ENCODE results near the gene ARHGAP19.

ARHGAP19 gene

DNA sequence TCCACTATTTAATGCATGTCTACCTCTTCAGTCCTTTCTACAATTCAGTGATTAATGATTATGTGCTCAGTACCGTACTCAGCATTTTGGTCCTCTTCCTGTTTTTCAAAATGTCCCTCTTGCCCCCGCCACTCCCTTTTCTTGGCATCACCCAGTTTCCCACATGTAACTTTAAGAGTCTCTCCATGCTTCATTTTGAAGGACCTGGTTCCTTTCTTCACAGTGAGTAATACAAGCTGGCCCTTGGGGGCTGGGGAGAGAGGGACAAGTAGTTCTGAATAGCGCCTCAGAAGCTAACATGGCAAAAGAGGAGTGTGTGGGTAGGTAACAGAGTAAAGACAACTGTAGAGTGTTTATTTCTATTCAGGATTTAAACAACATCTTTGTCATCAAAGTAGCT is 72.1 kb downstream of the ARHGAP19 start:
- CTCF ChIA-PET, result no interaction called here
- Mint-ChIP-seq H3K4me3 (no peak overlapping the region), H3K36me3 (peaks cover 35% of the 10 kb centered on the region), H3K4me1 (peaks cover 30% of the 10 kb centered on the region), H3K27me3 (no peaks in the 10 kb centered on the region), H3K27ac (no peak overlapping the region), H3K9me3 (no peaks in the 10 kb centered on the region)
- DNase-seq, result no peak

DNA sequence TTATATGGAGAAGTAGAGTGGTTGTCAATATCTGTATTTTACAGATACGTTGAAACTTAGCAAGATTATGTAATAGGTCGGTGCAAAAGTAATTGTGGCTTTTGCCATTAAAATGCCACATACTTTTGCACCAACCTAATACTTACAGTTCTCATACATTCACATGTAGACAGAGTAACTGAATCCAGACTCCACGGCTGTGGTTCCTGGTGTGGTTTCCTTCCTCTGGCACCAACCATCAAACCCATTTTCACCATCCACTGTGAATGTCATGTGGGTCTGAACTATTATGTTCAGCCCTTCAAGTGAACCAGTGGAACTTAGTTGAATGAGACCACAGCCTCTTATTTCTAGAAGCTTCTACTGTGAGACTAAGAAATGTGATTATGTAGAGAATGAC is 75.1 kb downstream of the ARHGAP19 start:
- no peak overlapping the region for H3K4me3 Mint-ChIP-seq
- H3K9me3 Mint-ChIP-seq, result no peaks in the 10 kb centered on the region
- no peaks in the 10 kb centered on the region for H3K27me3 Mint-ChIP-seq
- H3K4me1 Mint-ChIP-seq, result peaks cover 30% of the 10 kb centered on the region
- no peak for DNase-seq
- H3K27ac Mint-ChIP-seq, result peak overlapping the region; percentile 52
- peaks cover 16% of the 10 kb centered on the region for H3K36me3 Mint-ChIP-seq
- CTCF ChIA-PET, result interaction anchor here (1.2 to 3.1 kb wide), 7 partner anchors 9 to 180 kb away, joined by 3 to 10 read pairs (median 6); no protein-coding TSS in a partner anchor

DNA sequence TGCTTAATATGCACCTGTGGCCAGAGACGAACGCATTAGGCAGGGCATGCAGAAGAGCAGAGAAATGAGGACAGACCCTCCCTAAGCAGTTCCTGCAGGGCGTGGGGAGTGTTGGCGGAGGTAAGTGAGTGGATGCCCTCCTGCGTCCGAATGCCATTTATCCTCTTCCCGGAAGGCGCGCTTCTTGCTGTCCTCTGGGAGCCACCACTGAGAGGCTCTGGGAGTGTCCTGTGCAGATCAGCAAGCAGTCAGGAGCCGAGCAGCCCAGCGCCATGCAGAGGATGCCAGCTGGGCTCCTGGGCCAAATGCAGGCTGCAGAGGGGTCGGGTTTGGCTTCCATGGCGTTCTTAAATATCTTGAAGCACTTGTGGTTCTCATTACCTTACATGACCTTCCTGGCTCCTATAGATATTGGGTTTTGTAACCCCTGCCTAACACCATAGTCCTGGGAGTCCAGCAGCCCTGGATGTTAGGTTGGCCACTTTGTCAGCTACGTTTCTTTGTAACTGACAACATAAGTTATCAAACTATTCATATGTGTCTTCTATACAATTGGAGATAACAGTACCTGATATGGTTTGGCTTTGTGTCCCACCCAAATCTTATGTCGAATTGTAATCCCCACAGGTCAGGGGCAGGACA is 76.7 kb downstream of the ARHGAP19 start:
- peaks cover 30% of the 10 kb centered on the region for H3K4me1 Mint-ChIP-seq
- no peaks in the 10 kb centered on the region for H3K9me3 Mint-ChIP-seq
- peaks cover 15% of the 10 kb centered on the region for H3K36me3 Mint-ChIP-seq
- no peak overlapping the region for H3K27ac Mint-ChIP-seq
- no peak overlapping the region for H3K4me3 Mint-ChIP-seq
- CTCF ChIA-PET, result interaction anchor here (10.9 kb wide), 1 partner anchor 138 kb away, joined by 239 read pairs; no protein-coding TSS in a partner anchor
- DNase-seq, result no peak
- no peaks in the 10 kb centered on the region for H3K27me3 Mint-ChIP-seq

DNA sequence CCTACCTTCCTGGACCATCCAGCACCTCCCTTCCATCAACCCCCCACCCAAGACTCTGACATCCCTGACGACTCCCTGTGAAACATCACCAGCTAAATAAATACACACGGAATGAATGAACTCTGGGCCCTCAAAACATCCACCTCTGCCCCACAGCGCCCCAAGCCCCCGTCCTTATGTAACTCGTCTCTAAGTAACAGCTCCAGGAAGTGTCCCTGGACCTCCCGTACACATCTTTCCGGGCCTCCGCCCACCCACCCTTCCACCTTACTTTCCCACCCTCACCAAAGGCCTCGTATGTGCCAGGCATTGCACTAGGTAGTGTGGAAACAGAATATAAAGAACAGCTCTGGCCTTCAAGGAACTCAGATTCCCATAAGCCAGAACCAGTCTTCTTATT is 79.0 kb downstream of the ARHGAP19 start:
- H3K4me1 Mint-ChIP-seq, result peaks cover 14% of the 10 kb centered on the region
- peaks cover 5% of the 10 kb centered on the region for H3K27me3 Mint-ChIP-seq
- DNase-seq, result no peak
- no peaks in the 10 kb centered on the region for H3K9me3 Mint-ChIP-seq
- H3K36me3 Mint-ChIP-seq, result peaks cover 3% of the 10 kb centered on the region
- no peak overlapping the region for H3K27ac Mint-ChIP-seq
- CTCF ChIA-PET, result interaction anchor here (0.9 to 10.9 kb wide), 4 partner anchors 10 to 143 kb away, joined by 3 to 239 read pairs (median 4); no protein-coding TSS in a partner anchor
- H3K4me3 Mint-ChIP-seq, result no peak overlapping the region

DNA sequence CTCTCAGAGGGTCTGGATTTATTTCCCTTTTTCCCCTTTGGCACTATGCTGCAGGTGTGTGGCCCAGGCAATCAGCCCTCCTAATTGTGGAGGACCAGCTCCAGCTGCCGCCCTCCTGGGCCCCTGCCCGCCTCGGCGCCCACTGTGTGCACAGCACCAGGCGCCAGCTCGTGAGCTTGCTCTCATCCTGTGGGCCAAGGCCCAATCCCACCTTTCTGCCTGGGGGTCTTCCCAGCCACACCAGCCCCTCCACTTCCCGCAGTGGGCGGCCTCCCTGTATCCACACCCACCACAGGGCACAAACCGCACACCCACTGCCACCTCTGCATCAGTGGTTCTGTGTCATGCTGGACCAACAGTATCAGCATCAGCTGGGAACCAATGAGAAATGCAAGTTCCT is 81.2 kb downstream of the ARHGAP19 start:
- no peaks in the 10 kb centered on the region for H3K4me1 Mint-ChIP-seq
- H3K4me3 Mint-ChIP-seq, result no peak overlapping the region
- CTCF ChIA-PET, result interaction anchor here (0.8 to 10.9 kb wide), 21 partner anchors 7 to 174 kb away, joined by 3 to 239 read pairs (median 6); no protein-coding TSS in a partner anchor
- no peaks in the 10 kb centered on the region for H3K9me3 Mint-ChIP-seq
- H3K27me3 Mint-ChIP-seq, result peaks cover 12% of the 10 kb centered on the region
- no peak overlapping the region for H3K27ac Mint-ChIP-seq
- no peaks in the 10 kb centered on the region for H3K36me3 Mint-ChIP-seq
- DNase-seq, result no peak

DNA sequence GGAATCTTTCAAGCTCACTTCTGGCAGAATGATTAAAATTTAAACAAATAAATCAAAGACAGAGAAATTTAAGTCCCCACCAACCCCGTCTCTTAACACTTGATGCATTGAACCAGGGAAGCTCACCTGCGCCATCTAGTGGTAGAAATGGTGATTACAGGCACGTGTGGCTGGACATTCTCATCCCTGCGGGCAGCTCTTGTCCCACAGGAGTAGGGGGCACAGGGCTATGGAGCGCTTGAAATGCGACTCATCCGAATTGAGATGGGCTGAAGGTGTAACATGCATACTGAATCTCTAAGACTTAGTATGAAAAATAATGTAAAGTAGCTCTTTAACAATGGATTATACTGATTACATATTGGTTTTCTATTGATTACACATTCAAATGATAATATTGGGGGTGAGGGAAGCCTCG is 81.9 kb downstream of the ARHGAP19 start:
- peak; percentile 77 for DNase-seq
- H3K4me1 Mint-ChIP-seq, result no peaks in the 10 kb centered on the region
- peaks cover 12% of the 10 kb centered on the region for H3K27me3 Mint-ChIP-seq
- no peak overlapping the region for H3K27ac Mint-ChIP-seq
- no peaks in the 10 kb centered on the region for H3K36me3 Mint-ChIP-seq
- no peaks in the 10 kb centered on the region for H3K9me3 Mint-ChIP-seq
- H3K4me3 Mint-ChIP-seq, result no peak overlapping the region
- CTCF ChIA-PET, result interaction anchor here (0.8 to 10.9 kb wide), 30 partner anchors 8 to 185 kb away, joined by 3 to 239 read pairs (median 4); no protein-coding TSS in a partner anchor

DNA sequence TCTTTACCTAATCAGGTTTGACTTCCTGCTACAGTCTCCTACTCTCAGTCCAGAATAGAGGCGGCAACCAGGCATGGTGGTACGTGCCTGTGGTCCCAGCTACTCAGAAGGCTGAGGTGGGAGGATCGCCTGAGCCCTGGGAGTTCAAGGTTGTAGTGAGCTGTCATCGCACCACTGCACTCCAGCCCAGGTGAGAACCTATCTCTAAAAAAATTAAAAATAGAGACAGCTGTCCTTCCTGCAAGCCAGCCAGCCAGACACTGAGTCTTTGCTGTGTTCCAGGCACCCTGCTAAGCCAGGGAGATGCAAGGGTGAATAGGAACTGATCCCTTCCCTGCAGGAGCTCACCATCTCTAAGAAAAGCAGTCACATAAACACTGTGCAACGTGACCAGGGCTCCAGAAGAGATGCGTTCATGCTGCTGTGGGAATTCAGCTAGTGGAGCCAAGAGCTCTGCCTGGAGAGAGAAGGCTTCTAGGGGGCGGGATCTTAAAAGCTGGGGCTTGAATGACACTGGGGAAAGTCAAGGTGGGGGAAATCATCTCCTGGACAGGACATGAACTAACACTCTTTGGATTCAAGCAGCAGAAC is 84.6 kb downstream of the ARHGAP19 start:
- Mint-ChIP-seq H3K27ac (no peak overlapping the region), H3K9me3 (no peaks in the 10 kb centered on the region), H3K27me3 (peaks cover 17% of the 10 kb centered on the region), H3K4me1 (no peaks in the 10 kb centered on the region), H3K36me3 (no peaks in the 10 kb centered on the region), H3K4me3 (no peak overlapping the region)
- DNase-seq, result no peak
- CTCF ChIA-PET, result interaction anchor here (1.0 to 10.9 kb wide), 5 partner anchors 10 to 170 kb away, joined by 3 to 239 read pairs (median 9); no protein-coding TSS in a partner anchor

DNA sequence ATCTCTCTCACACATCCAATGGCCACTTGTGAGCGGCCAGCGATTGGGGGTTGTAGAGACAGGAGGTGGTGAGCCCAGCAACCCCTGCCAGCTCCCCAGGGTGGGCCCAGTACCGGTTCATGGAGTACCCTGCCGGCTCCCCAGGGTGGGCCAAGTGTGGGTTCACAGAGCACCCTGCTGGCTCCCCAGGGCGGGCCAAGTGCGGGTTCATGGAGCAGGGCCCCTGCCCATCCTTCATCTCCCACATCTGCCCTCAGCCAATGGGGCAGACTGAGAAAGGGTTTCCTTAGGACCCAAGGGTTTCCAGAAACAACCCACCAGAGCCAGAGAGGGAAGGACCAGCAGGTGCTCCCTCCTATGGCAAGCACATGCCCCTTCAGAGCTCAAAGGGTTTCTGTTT is 85.3 kb downstream of the ARHGAP19 start:
- DNase-seq, result no peak
- no peak overlapping the region for H3K4me3 Mint-ChIP-seq
- H3K4me1 Mint-ChIP-seq, result no peaks in the 10 kb centered on the region

DNA sequence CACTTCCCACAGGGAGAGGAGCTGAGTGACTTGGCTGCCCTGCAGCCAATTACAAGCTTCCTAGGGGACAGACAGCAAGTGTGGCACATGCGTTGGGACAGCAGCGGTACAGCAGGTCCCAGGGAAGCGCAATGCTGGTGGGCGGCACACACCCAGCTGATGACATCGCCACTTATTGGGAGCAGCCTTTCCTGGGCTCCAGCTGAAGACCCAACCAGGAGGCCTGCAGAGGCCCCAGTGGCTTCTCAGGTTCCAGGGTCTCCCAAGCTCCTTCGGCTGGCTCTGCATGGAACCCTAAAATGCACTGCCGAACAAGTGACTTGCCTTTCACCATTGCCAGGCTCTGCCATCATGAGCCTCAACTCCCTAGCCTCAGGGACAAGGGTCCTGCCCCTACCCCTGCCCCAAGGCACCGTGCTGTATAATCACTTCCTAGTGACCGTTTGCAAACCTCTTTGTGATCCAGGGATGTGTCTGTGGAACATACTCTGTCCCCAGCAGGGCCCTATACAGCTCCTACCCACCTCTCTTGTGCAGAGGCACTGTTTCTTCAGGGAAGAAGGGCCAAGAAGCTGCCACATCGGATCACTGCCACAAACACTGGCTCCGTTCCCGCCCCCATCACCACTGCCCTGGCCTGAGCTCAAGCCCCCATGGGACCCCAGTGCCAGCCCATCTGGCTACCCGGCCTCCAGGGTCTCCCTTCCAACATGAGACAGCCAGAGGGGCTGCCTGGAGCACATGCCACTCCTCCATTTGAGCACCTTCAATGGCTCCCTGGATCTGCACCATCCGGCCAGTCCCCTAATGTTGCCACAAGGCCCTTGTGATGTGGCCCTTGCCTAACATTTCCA is 87.4 kb downstream of the ARHGAP19 start:
- H3K36me3 Mint-ChIP-seq, result no peaks in the 10 kb centered on the region
- DNase-seq, result no peak
- CTCF ChIA-PET, result interaction anchor here (0.9 to 10.9 kb wide), 8 partner anchors 7 to 180 kb away, joined by 3 to 239 read pairs (median 4); no protein-coding TSS in a partner anchor
- H3K4me3 Mint-ChIP-seq, result no peak overlapping the region
- H3K9me3 Mint-ChIP-seq, result no peaks in the 10 kb centered on the region
- H3K27ac Mint-ChIP-seq, result no peak overlapping the region
- H3K27me3 Mint-ChIP-seq, result peaks cover 26% of the 10 kb centered on the region
- H3K4me1 Mint-ChIP-seq, result peaks cover 6% of the 10 kb centered on the region

More for the DNA sequence above, 85.3 kb downstream of the ARHGAP19 start:
- CTCF ChIA-PET, result interaction anchor here (1.0 to 10.9 kb wide), 4 partner anchors 9 to 129 kb away, joined by 3 to 239 read pairs (median 52); no protein-coding TSS in a partner anchor
- peaks cover 21% of the 10 kb centered on the region for H3K27me3 Mint-ChIP-seq
- no peaks in the 10 kb centered on the region for H3K9me3 Mint-ChIP-seq
- H3K27ac Mint-ChIP-seq, result no peak overlapping the region
- H3K36me3 Mint-ChIP-seq, result no peaks in the 10 kb centered on the region

DNA sequence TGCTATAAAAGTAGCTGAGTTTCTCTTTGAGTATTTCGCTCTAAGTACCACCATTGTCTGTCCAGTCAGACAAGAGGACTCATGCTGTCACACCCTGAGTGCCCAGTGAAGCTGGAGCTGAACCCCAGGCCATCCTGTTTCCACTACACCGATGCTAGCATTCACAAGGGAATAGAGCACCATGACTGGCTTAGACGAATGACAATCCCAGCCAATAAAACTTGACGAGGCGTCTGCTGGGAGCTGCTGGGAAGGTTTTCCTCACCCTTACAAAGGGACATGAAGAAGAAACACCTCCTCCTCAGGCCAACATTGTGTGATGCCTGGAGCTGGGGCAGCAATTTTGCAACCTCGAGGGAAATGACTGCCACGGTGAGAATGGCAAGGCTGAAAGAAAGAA is 89.2 kb downstream of the ARHGAP19 start:
- peaks cover 9% of the 10 kb centered on the region for H3K4me1 Mint-ChIP-seq
- no peaks in the 10 kb centered on the region for H3K36me3 Mint-ChIP-seq
- no peak overlapping the region for H3K27ac Mint-ChIP-seq
- CTCF ChIA-PET, result interaction anchor here (0.9 to 2.1 kb wide), 5 partner anchors 10 to 178 kb away, joined by 3 to 5 read pairs (median 4); no protein-coding TSS in a partner anchor
- peaks cover 31% of the 10 kb centered on the region for H3K27me3 Mint-ChIP-seq
- H3K4me3 Mint-ChIP-seq, result no peak overlapping the region
- DNase-seq, result no peak
- no peaks in the 10 kb centered on the region for H3K9me3 Mint-ChIP-seq

DNA sequence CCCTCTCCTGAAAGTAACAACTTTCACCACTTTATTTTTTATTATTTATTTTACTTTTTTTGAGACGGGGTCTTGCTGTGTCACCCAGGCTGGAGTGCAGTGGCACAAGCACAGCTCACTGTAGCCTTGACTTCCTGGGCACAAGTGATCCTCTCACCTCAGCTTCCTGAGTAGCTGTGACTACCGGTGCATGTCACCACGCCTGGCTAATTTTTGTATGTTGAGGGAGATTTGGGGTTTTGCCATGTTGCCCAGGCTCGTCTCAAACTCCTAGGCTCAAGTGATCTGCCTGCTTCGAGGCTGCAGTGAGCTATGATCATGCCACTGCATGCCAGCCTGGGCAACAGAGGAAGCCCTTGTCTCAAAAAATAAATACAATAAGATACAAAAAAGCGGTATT is 91.8 kb downstream of the ARHGAP19 start:
- H3K27ac Mint-ChIP-seq, result no peak overlapping the region
- CTCF ChIA-PET, result interaction anchor here (1.2 to 8.2 kb wide), 2 partner anchors 7 to 62 kb away, joined by 3 to 99 read pairs; no protein-coding TSS in a partner anchor
- H3K27me3 Mint-ChIP-seq, result peaks cover 47% of the 10 kb centered on the region
- no peaks in the 10 kb centered on the region for H3K9me3 Mint-ChIP-seq
- H3K4me3 Mint-ChIP-seq, result no peak overlapping the region
- peaks cover 20% of the 10 kb centered on the region for H3K4me1 Mint-ChIP-seq
- no peak for DNase-seq
- H3K36me3 Mint-ChIP-seq, result no peaks in the 10 kb centered on the region

DNA sequence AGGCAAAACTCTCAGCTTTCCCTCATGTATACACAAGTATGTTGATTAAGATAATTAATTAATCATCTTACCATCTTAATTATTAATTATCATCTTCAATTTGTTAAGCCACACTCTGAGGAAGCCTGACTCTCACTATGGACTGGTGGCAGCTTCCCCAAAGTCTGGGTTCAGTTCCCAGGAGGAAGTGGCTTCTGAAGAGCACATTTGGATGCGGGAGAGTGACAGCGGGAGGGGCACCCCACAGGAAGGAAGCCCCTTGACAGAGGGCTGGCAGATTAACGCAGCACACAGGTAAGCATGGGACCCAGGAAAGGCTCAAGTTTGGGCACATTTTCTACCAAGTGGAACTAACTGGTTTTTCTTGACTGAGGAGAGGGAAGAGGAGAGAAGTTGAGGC is 93.3 kb downstream of the ARHGAP19 start:
- no peak for DNase-seq
- peaks cover 22% of the 10 kb centered on the region for H3K4me1 Mint-ChIP-seq
- peaks cover 56% of the 10 kb centered on the region for H3K27me3 Mint-ChIP-seq
- H3K36me3 Mint-ChIP-seq, result no peaks in the 10 kb centered on the region
- H3K27ac Mint-ChIP-seq, result no peak overlapping the region
- no peak overlapping the region for H3K4me3 Mint-ChIP-seq
- no peaks in the 10 kb centered on the region for H3K9me3 Mint-ChIP-seq
- CTCF ChIA-PET, result interaction anchor here (1.2 to 8.2 kb wide), 4 partner anchors 9 to 126 kb away, joined by 3 to 99 read pairs (median 20); no protein-coding TSS in a partner anchor

DNA sequence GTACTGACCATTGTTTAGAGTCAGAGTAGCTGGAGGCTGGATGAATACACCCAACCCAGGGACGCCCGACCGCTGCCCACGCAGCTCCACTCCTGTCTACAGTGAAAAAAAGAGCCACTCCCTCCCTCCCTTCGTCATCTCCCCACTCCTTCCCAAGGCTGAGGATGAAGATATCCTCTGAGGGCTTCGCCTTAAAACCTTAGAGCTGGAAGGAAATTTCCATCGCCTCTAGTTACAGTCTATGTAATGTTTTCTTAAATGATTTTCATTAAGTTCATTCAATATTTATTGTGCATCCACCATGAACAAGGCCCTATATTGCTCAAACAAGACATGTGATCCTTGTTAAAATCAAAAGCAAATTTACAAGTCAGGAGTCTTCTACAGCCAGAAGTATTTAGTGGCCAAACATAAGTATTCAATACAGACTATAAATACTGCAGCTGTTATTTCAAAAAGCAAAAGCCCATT is 95.4 kb downstream of the ARHGAP19 start:
- H3K36me3 Mint-ChIP-seq, result no peaks in the 10 kb centered on the region
- no peak overlapping the region for H3K4me3 Mint-ChIP-seq
- no peak for DNase-seq
- H3K27me3 Mint-ChIP-seq, result peaks cover 64% of the 10 kb centered on the region
- no peaks in the 10 kb centered on the region for H3K9me3 Mint-ChIP-seq
- no peak overlapping the region for H3K27ac Mint-ChIP-seq
- CTCF ChIA-PET, result interaction anchor here (0.6 to 8.2 kb wide), 14 partner anchors 11 to 699 kb away, joined by 3 to 99 read pairs (median 4); no protein-coding TSS in a partner anchor
- H3K4me1 Mint-ChIP-seq, result peaks cover 22% of the 10 kb centered on the region
